RWPE2 (cell line): ENCODE results near the gene RIC8B.

Experiments used
- ATAC-seq: fragments of 200-7000 bp; cut with Tn5 transposase; 3 replicates; pipeline ENCODE4 v1.9.1; 2021; ENCODE audit warnings: low read depth
- DNase-seq: peaks from one replicate; pipeline ENCODE4 v3.0.0-alpha.2; 2020; ENCODE audit warnings: low spot score
- H3K27ac ChIP-seq: fragments of 450-650 bp; 2 replicates; pipeline ENCODE4 v1.5.1; 2017; ENCODE audit warnings: mild to moderate bottlenecking; ENCODE audit not compliant: poor library complexity, severe bottlenecking
- H3K27me3 ChIP-seq: fragments of 250-450 bp; sonication (Bioruptor Pico); 2 replicates; pipeline ENCODE4 v1.5.1; 2021; ENCODE audit warnings: mild to moderate bottlenecking, moderate library complexity; ENCODE audit not compliant: insufficient read depth, poor library complexity, severe bottlenecking
- H3K36me3 ChIP-seq: fragments of 250-450 bp; sonication (Bioruptor Pico); 2 replicates; pipeline ENCODE4 v1.5.1; 2020; ENCODE audit warnings: low read depth, mild to moderate bottlenecking, moderate library complexity
- H3K4me1 ChIP-seq: fragments of 250-450 bp; sonication (Bioruptor Pico); 2 replicates; pipeline ENCODE4 v1.5.1; 2021; ENCODE audit warnings: mild to moderate bottlenecking, moderate library complexity; ENCODE audit not compliant: insufficient read depth, poor library complexity, severe bottlenecking
- H3K4me3 ChIP-seq: fragments of 250-450 bp; sonication (Bioruptor Pico); 2 replicates; pipeline ENCODE4 v1.5.1; 2021; ENCODE audit warnings: mild to moderate bottlenecking, moderate library complexity; ENCODE audit not compliant: severe bottlenecking
- H3K9me3 ChIP-seq: fragments of 250-450 bp; sonication (Bioruptor Pico); 2 replicates; pipeline ENCODE4 v1.5.1; 2021; ENCODE audit warnings: mild to moderate bottlenecking, moderate library complexity; ENCODE audit not compliant: severe bottlenecking
- CTCF ChIP-seq: fragments of 450-650 bp; IDR thresholded peaks from one replicate; pipeline ENCODE4 v1.5.1; 2017; ENCODE audit warnings: mild to moderate bottlenecking, moderate library complexity; ENCODE audit not compliant: poor library complexity, severe bottlenecking

The RIC8B gene

GRCh38 chr12:106780010-106780631 is 5.6 kb downstream of the RIC8B start:
- no peak for DNase-seq
- Histone ChIP-seq H3K4me1 (peaks cover 2% of the 10 kb centered on the region), H3K9me3 (no peaks in the 10 kb centered on the region), H3K36me3 (0 out of 2 replicates have a peak, but pooled peaks cover 4% of the 10 kb centered on the region), H3K27ac (no peak overlapping the region), H3K27me3 (no peaks in the 10 kb centered on the region), H3K4me3 (no peak overlapping the region)
- TF ChIP-seq CTCF, result no peak
- no peak; the same call in 2 of the 3 replicates for ATAC-seq

DNA sequence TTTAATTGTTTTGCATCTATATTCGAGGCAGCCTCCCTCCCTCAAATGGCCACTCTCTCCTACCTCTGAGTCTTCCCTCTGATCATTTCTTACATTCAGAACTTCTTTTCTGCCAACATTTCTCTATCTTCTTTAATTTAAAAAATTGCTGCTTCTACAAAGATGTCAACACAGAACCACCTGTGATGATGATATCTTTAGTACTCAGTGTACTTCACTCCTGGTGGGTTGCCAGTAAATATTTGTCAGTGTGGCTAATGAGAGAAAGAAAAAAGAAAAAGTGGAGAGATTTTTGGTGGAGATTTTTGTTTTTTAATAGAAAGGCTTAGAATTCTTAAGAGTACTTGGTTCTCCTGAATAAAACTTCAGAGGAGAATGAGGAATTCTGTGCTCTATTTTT is 8.1 kb downstream of the RIC8B start:
- Histone ChIP-seq H3K4me1 (no peaks in the 10 kb centered on the region), H3K27ac (no peak overlapping the region), H3K9me3 (no peaks in the 10 kb centered on the region), H3K27me3 (no peaks in the 10 kb centered on the region), H3K4me3 (no peak overlapping the region), H3K36me3 (0 out of 2 replicates have a peak, but pooled peaks cover 7% of the 10 kb centered on the region)
- ATAC-seq, result no peak
- TF ChIP-seq CTCF, result no peak
- DNase-seq, result no peak

GRCh38 chr12:106783515-106783914 is 9.0 kb downstream of the RIC8B start:
- 0 out of 2 replicates have a peak, but pooled peaks cover 7% of the 10 kb centered on the region for H3K36me3 ChIP-seq
- DNase-seq, result no peak

DNA sequence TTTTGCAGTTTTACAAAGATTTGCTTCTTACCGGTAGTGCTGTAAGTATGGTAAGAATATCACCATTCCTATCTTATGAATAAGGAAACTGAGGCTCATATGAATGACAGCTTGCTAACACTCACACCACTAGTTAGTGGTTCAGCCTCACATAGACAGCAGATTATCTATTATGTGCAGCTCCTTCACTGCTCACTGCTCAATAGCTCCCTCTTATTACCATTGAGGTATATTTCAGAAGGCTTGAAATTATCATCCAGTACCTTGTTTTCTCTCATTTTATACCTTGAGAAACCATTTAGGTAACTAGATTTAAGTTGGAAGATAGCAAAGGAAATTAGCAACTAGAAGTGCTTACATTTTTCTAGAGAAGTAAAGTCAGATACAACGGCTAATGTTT is 15.5 kb downstream of the RIC8B start:
- DNase-seq, result no peak
- no peak; the same call in 2 of the 3 replicates for ATAC-seq
- no peak overlapping the region for H3K4me3 ChIP-seq
- no peaks in the 10 kb centered on the region for H3K27me3 ChIP-seq
- no peaks in the 10 kb centered on the region for H3K4me1 ChIP-seq
- no peak overlapping the region for H3K27ac ChIP-seq
- TF ChIP-seq CTCF, result peak; percentile 24
- no peaks in the 10 kb centered on the region for H3K9me3 ChIP-seq
- peaks cover 14% of the 10 kb centered on the region for H3K36me3 ChIP-seq

More at GRCh38 chr12:106783515-106783914, 9.0 kb downstream of the RIC8B start:
- Histone ChIP-seq H3K27me3 (no peaks in the 10 kb centered on the region), H3K4me1 (no peaks in the 10 kb centered on the region), H3K27ac (no peak overlapping the region), H3K4me3 (no peak overlapping the region), H3K9me3 (no peaks in the 10 kb centered on the region)
- no peak for ATAC-seq
- TF ChIP-seq CTCF, result no peak

GRCh38 chr12:106791531-106791930 is 17.0 kb downstream of the RIC8B start:
- DNase-seq (no peak), ATAC-seq (no peak)
- no peaks in the 10 kb centered on the region for H3K4me1 ChIP-seq
- H3K27me3 ChIP-seq, result no peaks in the 10 kb centered on the region
- H3K36me3 ChIP-seq, result peaks cover 10% of the 10 kb centered on the region
- TF ChIP-seq CTCF, result no peak
- H3K9me3 ChIP-seq, result no peaks in the 10 kb centered on the region
- no peak overlapping the region for H3K4me3 ChIP-seq
- no peak overlapping the region for H3K27ac ChIP-seq
